GM12865 (cell line): ENCODE measurements around the gene ATP11A.

Source experiments
- DNase-seq: peaks from one replicate; pipeline ENCODE4 v3.0.0; 2010; ENCODE audit warnings: low read depth
- H3K4me3 ChIP-seq: 2 replicates; pipeline ENCODE4 v1.5.1; 2011; ENCODE audit warnings: mild to moderate bottlenecking, low read depth, low read length, control low read depth
- TF ChIP-seq, protein P1 (sequence below): IDR thresholded peaks from 2 replicates; pipeline ENCODE4 v1.5.1; 2011; ENCODE audit warnings: low read length, control low read depth, low read depth, inconsistent platforms; ENCODE audit not compliant: insufficient read depth; ENCODE audit errors: missing control alignments

The ATP11A gene

DNA sequence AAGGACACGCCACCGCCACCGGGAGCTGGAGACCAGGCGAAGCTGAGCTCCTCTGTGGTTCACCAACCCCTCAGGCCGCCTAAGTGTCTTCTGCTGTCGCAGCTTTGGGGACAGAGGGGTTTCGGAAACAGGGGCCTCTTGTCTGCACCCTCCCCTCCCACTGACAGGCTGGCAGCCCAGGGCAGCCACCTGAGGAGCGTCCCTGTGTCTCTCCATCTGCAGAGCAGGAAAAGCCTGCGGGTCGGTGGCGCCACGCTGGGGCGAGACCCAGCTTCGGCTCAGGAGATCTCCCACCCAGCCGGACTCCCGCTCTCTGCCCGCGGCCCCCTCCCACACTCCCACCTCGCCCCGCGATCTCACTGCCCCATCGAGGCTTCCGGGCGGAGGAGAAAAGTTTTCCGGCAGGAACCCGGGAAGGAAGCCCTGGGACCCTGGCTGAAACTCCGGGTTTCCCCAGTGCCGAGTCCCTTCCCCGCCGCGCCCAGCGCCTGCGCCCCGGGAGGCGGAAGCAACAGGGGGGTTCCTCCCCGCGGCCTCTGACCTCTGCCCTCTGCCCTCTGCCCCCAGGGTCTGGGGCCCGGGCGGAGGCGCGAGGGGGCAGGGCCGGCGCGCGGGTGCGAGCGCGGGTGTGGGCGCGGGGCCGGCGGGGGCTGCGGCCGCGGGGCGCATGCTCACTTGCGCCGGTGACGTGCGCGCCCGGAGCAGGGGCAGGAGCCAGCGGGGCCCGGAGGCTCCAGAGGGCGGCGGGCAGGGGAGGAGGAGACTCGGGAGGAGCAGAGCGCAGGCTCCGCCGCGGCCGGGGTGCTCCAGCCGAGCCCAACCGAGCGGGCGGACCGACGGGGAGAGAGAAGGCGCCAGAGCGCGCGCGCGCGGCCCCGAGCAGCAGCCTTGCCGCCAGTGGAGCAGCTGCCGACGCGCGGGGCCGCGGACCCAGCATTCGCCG lies at the start of gene ATP11A:
ATP11A (plus strand) TSS at position 736 of the 943 bp plus-strand sequence. CDS start 379 bp downstream, outside the sequence.
- H3K4me3 ChIP-seq = peak within 1 kb of the TSS; percentile 96
- TF ChIP-seq, protein P1, sequence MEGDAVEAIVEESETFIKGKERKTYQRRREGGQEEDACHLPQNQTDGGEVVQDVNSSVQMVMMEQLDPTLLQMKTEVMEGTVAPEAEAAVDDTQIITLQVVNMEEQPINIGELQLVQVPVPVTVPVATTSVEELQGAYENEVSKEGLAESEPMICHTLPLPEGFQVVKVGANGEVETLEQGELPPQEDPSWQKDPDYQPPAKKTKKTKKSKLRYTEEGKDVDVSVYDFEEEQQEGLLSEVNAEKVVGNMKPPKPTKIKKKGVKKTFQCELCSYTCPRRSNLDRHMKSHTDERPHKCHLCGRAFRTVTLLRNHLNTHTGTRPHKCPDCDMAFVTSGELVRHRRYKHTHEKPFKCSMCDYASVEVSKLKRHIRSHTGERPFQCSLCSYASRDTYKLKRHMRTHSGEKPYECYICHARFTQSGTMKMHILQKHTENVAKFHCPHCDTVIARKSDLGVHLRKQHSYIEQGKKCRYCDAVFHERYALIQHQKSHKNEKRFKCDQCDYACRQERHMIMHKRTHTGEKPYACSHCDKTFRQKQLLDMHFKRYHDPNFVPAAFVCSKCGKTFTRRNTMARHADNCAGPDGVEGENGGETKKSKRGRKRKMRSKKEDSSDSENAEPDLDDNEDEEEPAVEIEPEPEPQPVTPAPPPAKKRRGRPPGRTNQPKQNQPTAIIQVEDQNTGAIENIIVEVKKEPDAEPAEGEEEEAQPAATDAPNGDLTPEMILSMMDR = no peak
- DNase-seq = peak; percentile 93

- no peak for DNase-seq
- H3K4me3 ChIP-seq = no peak overlapping the region
- TF ChIP-seq, protein P1 = no peak
Observed at GRCh38 chr13:112641456-112642089, 48.3 kb upstream of the ATP11A start.

DNA sequence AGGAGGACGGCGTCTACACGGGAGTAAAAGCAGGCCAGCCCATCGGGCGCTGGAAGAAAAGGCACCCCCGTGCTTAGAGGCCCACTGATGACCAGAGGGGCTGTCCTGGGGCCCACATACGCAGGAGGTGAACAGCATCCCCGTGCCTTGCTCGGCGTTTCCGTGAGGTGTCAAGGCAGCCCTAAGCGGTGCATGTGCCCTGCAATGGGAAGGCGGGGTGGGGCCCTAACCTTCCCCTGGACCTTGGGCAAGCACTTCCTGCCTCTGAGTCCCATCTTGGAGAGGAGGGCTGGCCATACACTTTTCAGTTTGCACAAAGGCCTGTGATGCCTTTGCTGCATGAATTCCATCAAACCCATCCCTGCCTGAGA lies 47.8 kb upstream of the ATP11A start:
- no peak overlapping the region for H3K4me3 ChIP-seq
- no peak for DNase-seq
- TF ChIP-seq, protein P1 = no peak

DNA sequence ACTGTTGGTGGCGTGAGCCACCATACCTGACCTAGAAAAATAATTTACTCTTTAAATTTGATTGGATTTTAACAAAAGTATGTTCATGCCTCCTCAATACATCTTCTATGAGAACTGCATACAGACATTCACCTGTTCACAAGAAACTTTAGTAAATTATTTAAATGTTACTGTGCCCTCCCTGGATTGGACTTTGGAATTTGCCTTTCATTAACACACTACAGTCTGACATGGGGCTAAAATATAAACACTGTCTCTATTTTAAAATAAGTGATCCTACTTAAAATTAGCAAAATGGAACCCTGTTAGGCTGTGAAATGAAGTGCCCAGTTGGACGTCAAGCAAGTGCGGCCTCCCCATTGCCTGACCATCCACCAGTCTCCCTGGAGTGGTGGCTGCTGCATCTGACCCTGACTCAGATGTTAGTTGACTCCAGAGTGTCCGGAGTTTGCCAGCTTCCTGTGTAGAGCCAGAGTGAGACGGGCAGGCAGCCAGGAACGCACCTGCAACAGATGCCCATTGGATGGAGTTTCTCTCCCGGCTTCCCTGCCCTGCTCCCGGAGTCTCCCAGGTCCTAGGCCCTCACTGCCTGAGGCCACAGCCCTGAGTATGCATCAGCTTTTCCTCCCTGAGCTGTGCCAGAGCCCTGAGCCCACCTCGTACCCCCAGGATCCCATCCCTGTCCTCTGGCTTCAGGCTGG lies 45.9 kb upstream of the ATP11A start:
- TF ChIP-seq, protein P1 = no peak
- H3K4me3 ChIP-seq = no peak overlapping the region
- no peak for DNase-seq

- TF ChIP-seq, protein P1 = no peak
- no peak for DNase-seq
- no peak overlapping the region for H3K4me3 ChIP-seq
Observed at GRCh38 chr13:112645327-112645914, 44.4 kb upstream of the ATP11A start.

DNA sequence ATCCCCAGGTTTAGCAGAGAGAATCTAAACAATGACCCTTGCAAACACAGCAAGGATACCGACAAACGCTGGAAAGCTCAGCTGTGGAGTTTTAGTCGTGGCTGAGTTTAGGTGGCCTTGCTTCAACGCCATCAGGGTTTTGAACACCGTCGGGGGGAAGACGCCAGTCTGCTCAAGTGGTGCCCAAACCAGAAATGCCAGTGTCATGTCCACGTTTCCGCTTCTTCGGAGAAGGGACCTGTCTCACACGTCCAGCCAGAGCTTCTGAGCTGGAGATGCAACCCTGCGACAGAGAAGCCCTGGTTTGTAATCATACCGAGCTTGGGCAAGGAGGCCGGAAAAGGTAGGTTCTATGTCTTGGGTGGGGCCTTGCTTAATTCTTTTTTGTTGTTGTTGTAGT lies 42.6 kb upstream of the ATP11A start:
- no peak overlapping the region for H3K4me3 ChIP-seq
- no peak for DNase-seq
- TF ChIP-seq, protein P1 = no peak
